Keratinocyte (primary cell): ENCODE results near the gene AGER.

Source experiments
- EZH2 ChIP-seq: IDR thresholded peaks from one replicate; pipeline ENCODE4 v1.6.1; 2012; ENCODE audit warnings: inconsistent platforms, mild to moderate bottlenecking, low read length, moderate library complexity
- TF ChIP-seq, protein P1 (sequence below), 3 experiments: IDR thresholded peaks in 1 of 3; conservative IDR thresholded peaks in 1 of 3; optimal IDR thresholded peaks in 1 of 3; 2 replicates in 2 of 3; 3 replicates in 1 of 3; pipeline versions ENCODE3 to v1.5.1; 2011; ENCODE audit warnings: low read length in 3 of 3, mild to moderate bottlenecking in 3 of 3, moderate library complexity in 2 of 3, control low read depth in 1 of 3, inconsistent platforms in 1 of 3; ENCODE audit not compliant: insufficient read depth in 2 of 3; ENCODE audit errors: extremely low read depth in 1 of 3

DNA sequence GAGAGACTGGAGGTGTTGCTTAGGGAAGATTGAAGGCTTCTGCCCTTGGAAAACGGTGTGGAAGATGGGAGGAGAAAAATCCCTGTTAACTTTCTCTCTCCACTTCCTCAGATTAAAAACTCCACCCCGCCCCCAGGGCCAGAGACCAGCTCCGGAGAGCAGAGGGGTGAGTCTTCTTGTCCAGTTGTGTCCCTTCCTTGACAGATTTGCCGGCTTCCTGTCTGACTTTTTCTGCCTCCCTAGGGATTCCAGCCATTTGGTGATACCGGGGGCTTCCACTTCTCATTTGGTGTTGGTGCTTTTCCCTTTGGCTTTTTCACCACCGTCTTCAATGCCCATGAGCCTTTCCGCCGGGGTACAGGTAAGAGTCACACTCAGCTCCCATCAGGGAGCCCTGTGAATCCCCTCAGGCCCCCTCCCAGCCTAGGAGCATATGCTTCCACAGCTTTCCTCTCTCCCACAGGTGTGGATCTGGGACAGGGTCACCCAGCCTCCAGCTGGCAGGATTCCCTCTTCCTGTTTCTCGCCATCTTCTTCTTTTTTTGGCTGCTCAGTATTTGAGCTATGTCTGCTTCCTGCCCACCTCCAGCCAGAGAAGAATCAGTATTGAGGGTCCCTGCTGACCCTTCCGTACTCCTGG lies 4.2 kb downstream of the AGER start:
- TF ChIP-seq, protein P1, sequence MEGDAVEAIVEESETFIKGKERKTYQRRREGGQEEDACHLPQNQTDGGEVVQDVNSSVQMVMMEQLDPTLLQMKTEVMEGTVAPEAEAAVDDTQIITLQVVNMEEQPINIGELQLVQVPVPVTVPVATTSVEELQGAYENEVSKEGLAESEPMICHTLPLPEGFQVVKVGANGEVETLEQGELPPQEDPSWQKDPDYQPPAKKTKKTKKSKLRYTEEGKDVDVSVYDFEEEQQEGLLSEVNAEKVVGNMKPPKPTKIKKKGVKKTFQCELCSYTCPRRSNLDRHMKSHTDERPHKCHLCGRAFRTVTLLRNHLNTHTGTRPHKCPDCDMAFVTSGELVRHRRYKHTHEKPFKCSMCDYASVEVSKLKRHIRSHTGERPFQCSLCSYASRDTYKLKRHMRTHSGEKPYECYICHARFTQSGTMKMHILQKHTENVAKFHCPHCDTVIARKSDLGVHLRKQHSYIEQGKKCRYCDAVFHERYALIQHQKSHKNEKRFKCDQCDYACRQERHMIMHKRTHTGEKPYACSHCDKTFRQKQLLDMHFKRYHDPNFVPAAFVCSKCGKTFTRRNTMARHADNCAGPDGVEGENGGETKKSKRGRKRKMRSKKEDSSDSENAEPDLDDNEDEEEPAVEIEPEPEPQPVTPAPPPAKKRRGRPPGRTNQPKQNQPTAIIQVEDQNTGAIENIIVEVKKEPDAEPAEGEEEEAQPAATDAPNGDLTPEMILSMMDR (optimal IDR thresholded peaks at IDR 0.05 in 1 of 3, IDR thresholded peaks at IDR 0.05 in 1 of 3, conservative IDR thresholded peaks at IDR 0.05 in 1 of 3; ENCODE audit: extremely low read depth in 1 of 3, insufficient read depth in 2 of 3, low read length in 3 of 3) = no peak
- TF ChIP-seq EZH2 = no peak
